ENCODE results near the gene EYA3.

EYA3 gene

DNA sequence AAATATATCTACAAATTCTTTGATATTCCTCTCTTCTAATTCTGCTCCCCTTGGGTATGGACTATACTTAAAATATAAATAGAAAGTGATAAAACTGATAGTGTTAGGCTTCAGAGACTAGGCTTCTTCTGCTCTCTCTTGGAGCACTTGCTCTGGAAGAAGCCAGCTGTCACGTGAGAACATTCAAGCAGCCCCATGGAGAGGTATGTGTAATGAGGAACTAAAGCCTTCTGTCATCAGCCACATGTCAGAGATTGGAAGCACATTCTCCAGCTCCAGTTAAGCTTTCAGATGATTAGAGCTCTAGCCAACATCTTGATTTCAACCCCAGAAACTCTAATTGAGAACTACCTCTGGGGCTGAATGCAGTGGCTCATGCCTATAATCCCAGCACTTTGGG, 94.3 kb downstream of the EYA3 start:
- TF ChIP-seq, protein P1, sequence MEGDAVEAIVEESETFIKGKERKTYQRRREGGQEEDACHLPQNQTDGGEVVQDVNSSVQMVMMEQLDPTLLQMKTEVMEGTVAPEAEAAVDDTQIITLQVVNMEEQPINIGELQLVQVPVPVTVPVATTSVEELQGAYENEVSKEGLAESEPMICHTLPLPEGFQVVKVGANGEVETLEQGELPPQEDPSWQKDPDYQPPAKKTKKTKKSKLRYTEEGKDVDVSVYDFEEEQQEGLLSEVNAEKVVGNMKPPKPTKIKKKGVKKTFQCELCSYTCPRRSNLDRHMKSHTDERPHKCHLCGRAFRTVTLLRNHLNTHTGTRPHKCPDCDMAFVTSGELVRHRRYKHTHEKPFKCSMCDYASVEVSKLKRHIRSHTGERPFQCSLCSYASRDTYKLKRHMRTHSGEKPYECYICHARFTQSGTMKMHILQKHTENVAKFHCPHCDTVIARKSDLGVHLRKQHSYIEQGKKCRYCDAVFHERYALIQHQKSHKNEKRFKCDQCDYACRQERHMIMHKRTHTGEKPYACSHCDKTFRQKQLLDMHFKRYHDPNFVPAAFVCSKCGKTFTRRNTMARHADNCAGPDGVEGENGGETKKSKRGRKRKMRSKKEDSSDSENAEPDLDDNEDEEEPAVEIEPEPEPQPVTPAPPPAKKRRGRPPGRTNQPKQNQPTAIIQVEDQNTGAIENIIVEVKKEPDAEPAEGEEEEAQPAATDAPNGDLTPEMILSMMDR (IDR thresholded peaks at IDR 0.05; ENCODE audit: low read depth, low read length), result no peak
- DNase-seq (ENCODE audit: extremely low read depth, low read depth), result no peak

DNA sequence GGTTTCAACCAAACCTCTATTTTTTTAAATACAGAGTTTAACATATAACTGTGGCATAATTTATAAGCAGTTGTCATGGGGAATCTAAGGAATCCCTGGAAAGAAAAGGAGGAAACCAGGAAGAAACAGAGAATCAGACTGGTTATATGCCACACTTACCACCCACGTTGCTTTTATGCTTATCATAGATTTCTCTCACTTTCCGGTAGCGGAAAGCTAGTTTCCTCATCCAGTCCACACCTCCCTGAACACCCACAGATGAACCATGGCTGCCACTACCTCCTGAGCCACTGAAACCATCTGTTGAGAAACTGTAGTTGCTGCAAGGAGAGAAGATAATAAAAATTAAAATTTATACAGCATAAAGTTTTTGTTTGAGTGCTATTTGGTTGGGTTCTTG, 95.2 kb downstream of the EYA3 start:
- TF ChIP-seq, protein P1 (IDR thresholded peaks at IDR 0.05; ENCODE audit: low read depth, low read length), result no peak
- no peak for DNase-seq (ENCODE audit: extremely low read depth, low read depth)

DNA sequence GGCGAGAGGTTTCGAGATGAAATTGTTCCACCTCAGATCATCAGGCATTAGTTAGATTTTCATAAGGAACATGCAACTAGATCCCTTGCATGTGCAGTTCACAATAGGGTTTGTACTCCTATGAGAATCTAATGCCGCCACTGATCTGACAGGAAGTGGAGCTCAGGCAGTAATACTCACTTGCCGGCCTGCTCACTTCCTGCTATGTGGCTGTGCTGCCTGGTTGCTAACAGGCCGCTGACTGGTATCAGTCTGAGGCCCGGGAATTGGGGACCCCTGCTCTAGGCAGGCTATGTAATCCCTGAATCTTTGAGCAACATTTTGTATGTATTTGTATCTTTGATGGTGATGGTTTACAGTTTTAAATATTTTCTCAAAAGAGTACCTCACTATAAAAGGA, 96.1 kb downstream of the EYA3 start:
- TF ChIP-seq, protein P1 (IDR thresholded peaks at IDR 0.05; ENCODE audit: low read depth, low read length), result no peak
- DNase-seq (ENCODE audit: extremely low read depth, low read depth), result no peak

DNA sequence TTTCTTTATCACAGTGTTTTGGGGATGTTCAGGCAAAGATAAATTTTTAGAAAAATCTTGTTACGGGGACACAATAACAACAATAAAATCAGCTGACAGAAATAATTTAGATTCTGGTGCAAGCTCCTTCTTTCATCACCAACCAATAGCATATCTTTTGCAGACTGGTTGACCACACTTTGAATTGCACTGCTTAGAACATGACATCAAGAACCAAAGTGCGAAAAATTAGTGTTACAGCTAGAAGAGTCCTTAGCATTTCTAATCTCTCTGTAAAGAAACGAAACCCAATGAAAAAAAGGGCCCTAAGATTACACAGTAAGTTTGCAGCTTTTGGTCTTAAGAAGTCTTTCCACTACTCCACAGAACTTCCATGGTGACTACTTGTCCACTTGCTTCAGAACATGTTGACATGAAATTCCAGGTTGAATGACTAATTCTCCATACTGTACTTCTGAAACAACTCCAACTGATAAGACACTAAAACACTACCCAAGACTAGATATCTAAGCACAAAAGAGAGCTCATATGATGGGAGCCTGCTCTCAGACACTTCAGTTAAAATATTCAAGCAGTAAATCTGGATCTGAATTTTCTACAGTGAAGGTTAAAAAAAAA, 97.4 kb downstream of the EYA3 start:
- DNase-seq (ENCODE audit: extremely low read depth, low read depth), result no peak
- TF ChIP-seq, protein P1 (IDR thresholded peaks at IDR 0.05; ENCODE audit: low read depth, low read length), result no peak

DNA sequence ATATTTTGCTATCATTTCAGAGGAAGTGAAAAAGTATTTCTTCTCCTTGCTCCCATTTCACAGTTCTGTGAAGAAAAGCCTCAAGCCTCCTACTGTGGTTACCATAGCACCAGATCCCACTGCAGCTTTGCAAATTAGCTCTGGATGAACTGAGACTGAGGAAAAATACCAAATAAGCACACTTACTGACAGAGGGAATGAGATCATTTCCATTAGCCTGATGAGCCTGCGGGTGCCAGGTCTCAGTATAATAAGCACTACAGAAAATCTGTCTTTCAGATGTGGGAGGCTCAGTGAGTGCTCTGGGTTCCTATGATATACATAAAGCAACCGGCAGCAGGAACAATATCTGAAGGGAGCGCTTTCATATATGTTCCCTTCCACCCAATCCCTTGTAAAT, 107.3 kb downstream of the EYA3 start:
- TF ChIP-seq, protein P1 (IDR thresholded peaks at IDR 0.05; ENCODE audit: low read depth, low read length), result no peak
- no peak for DNase-seq (ENCODE audit: extremely low read depth, low read depth)

DNA sequence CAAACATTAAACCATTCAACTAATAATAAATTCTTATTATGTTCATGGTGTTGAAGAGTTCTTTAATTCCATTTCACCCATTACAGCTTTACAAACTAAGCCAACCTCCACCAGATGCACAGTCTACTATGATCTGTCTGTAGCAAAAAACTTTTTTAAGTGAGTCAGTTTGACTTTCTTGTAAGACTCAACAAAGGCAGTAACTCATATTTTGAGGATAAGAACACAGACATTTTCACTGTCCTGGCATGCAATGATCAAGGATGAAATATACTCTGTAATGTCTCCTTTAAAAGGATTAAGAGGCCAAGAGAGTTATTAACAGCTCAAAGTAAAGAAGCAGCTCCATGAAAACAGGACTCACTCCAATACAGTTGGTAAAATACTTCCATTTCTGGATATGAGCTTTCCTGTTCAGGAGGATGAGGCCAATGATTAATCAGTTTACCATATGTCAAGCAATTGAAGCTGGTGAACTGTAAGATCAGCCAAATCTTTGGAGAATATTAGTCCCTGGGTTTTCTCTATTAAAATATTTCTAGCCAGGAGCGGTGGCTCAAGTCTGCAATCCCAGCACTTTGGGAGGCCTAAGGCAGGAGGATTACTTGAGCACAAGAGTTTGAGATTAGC, 108.1 kb downstream of the EYA3 start:
- TF ChIP-seq, protein P1 (IDR thresholded peaks at IDR 0.05; ENCODE audit: low read depth, low read length), result no peak
- DNase-seq (ENCODE audit: extremely low read depth, low read depth), result no peak

DNA sequence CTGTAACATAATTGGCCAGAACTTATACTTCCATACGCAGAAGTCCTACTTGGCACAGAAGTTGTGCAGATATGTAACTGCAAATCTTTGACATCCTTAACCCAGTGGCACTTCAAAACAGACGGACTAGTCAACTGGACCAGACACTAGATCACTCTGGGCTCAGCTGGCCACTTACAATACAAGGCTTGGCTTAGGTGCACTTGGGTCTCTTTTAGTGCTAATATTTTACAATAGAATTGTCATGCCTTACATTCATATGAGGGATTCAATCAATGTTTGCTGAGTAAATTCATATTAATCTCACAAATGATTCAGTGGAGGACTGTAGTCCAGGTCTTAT, 108.6 kb downstream of the EYA3 start:
- no peak for DNase-seq (ENCODE audit: extremely low read depth, low read depth)
- TF ChIP-seq, protein P1 (IDR thresholded peaks at IDR 0.05; ENCODE audit: low read depth, low read length), result no peak

Data from AG09319 (cell line).